Stimulated activated naive B cell treated with anti-CD40 and anti-IgM and Interleukin-4, amounts not matched to agents 10 μg/mL and 1 μg/mL and 100 μg/mL, for 72 hours (primary cell): ENCODE data around the gene RALGAPA2.

Source experiments
- ATAC-seq, 2 donors: fragments of 150-1000 bp; cut with Tn5 transposase; replicated peaks; 2 replicates each; pipeline ENCODE4 v1.10.0; 2021; ENCODE audit warnings: moderate library complexity in 1 of 2
- DNase-seq: peaks from one replicate; pipeline ENCODE4 v3.0.0; 2021
- H3K27ac Mint-ChIP-seq: one replicate; pipeline ENCODE4 v1.8.0; 2022; ENCODE audit warnings: mild to moderate bottlenecking, mixed read lengths
- H3K27me3 Mint-ChIP-seq, 2 donors: one replicate each; pipeline ENCODE4 v1.8.0; 2022; ENCODE audit warnings: mixed read lengths in 2 of 2
- H3K36me3 Mint-ChIP-seq, 2 donors: one replicate each; pipeline ENCODE4 v1.8.0; 2022; ENCODE audit warnings: mixed read lengths in 2 of 2, mild to moderate bottlenecking in 1 of 2
- H3K4me1 Mint-ChIP-seq, 2 donors: one replicate each; pipeline ENCODE4 v1.8.0; 2022; ENCODE audit warnings: mixed read lengths in 2 of 2, mild to moderate bottlenecking in 1 of 2
- H3K4me3 Mint-ChIP-seq, 2 donors: one replicate each; pipeline ENCODE4 v1.8.0; 2022; ENCODE audit warnings: mild to moderate bottlenecking in 2 of 2, mixed read lengths in 2 of 2, moderate library complexity in 1 of 2
- H3K9me3 Mint-ChIP-seq, 2 donors: one replicate each; pipeline ENCODE4 v1.8.0; 2022; ENCODE audit warnings: mixed read lengths in 2 of 2, mild to moderate bottlenecking in 1 of 2

Gene RALGAPA2

DNA sequence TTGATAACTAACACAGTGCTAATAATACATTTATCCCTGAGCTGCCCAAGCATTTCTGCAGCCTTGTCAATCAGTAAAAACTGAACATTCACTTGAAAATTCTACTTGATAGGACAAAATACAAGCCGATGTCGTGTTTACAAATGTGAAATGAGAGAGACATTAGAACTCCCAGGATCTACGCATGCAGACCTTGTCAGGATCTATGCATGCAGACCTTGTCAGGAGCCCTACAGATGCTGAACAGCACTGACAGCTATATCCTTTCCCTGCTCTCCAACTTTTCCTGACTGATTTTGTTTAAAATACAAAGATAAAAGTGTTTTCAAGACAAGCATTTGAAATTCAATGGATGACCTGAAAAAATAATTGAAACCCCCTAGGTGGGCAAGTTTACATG, 315.6 kb downstream of the RALGAPA2 start:
- no peaks in the 10 kb centered on the region for H3K27me3 Mint-ChIP-seq
- no peak overlapping the region for H3K4me3 Mint-ChIP-seq
- H3K36me3 Mint-ChIP-seq = peaks cover 2 to 32% of the 10 kb centered on the region in 2 donors
- no peak for ATAC-seq
- no peaks in the 10 kb centered on the region for H3K9me3 Mint-ChIP-seq
- H3K4me1 Mint-ChIP-seq = peaks cover 0 to 5% of the 10 kb centered on the region in 2 donors
- no peak overlapping the region for H3K27ac Mint-ChIP-seq
- no peak for DNase-seq

DNA sequence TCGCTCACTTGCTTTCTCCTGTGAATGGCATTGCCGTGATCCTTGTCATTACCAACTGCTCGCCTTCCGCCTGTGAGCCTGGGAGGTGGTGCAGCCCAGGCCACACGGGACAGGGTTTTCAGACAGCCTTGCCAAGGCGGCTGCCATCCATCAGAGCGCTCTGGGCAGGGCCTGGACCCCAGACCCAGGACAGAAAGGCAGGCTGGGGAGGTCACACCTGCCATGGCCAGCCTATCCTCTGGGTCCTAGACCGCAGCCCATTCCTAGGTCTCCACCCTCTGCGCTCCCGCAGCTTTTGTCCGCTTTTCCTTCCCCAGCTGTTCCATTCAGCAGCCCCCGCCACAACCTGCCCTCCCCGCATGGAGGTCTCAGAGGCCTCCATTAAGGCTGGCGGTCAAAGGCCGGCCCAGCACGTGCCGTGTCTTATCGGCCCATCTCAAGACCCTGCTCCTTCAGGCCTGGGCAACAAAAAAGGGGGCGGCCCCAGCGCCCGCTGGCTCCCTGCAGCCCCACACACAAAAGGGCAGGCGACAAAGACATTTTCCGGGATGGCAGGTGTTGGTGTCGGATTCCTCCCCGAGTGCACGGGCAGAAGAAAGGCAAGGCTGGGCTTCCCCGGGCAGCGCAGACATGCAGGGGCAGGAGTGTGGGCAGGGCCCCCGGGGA, 316.4 kb downstream of the RALGAPA2 start:
- peaks cover 0 to 5% of the 10 kb centered on the region in 2 donors for H3K4me1 Mint-ChIP-seq
- no peak for ATAC-seq
- H3K27ac Mint-ChIP-seq = no peak overlapping the region
- no peak overlapping the region for H3K4me3 Mint-ChIP-seq
- no peaks in the 10 kb centered on the region for H3K9me3 Mint-ChIP-seq
- no peak for DNase-seq
- H3K27me3 Mint-ChIP-seq = no peaks in the 10 kb centered on the region
- H3K36me3 Mint-ChIP-seq = peaks cover 3 to 32% of the 10 kb centered on the region in 2 donors

DNA sequence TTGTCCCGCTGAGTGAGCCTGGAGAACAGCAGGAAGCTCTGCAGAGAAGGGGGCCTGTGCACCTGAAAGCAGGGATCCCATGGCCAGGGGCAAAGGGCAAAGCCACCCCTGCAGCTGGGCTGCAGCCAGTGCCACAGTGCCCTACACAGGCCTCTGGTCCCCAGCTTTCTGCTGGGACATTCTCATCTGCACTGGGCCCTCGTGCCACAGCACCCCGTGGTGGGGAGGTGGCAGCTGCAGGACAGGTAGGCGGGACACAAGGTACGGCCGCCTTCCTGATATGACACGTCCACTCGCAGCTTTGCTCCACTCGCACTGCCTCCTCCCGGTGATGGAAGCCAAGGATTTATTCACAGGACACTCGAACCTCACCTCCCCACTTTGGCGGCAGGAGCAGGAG, 317.4 kb downstream of the RALGAPA2 start:
- Mint-ChIP-seq H3K27me3 (no peaks in the 10 kb centered on the region), H3K27ac (no peak overlapping the region), H3K9me3 (no peaks in the 10 kb centered on the region), H3K36me3 (peaks cover 3 to 32% of the 10 kb centered on the region in 2 donors), H3K4me1 (peaks cover 0 to 5% of the 10 kb centered on the region in 2 donors), H3K4me3 (no peak overlapping the region)
- DNase-seq (no peak), ATAC-seq (no peak)

DNA sequence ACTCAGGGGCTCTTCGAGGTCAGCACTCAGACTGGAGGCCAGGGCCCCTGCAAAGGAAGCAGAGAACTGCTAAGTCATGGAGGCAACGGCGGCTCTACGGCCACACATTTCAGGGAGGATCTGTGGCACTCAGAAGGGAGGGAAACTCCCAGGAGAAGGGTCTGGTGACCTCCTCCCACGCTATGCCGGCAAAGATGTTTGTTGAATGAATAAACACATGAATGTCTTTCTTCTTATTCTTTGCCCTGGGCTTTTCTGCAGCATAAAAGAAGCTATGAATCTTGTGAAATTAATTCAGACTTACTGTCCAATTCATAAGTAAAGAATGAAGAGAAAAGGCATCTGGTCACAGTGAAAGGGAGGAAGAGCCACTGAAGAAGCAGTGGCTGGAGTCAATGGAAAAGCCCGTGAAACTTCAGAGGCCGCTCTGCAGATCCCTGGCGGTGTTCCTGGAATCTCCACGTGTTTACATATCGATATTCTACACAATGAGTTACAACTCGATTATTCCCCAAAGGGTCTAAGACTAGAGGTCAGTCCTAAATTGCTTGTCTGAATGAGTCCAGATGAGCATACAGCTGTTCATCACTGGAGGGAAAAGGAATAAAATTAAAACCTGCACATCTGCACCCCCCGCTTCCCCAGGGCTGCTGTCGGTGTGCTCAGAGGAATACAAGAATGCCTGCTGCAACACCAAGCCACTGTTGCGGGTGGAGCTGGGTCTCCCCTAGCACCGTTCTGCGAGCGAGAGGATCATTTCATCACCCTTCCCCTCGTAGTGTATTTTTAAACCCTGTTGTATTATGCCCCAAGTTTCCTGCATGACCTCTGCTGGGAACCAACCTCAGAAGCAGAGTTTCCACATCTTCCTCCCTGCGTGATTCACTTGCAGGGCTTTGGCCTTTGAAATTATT, 319.0 kb downstream of the RALGAPA2 start:
- no peak for DNase-seq
- Mint-ChIP-seq H3K9me3 (no peaks in the 10 kb centered on the region), H3K4me3 (no peak overlapping the region)

DNA sequence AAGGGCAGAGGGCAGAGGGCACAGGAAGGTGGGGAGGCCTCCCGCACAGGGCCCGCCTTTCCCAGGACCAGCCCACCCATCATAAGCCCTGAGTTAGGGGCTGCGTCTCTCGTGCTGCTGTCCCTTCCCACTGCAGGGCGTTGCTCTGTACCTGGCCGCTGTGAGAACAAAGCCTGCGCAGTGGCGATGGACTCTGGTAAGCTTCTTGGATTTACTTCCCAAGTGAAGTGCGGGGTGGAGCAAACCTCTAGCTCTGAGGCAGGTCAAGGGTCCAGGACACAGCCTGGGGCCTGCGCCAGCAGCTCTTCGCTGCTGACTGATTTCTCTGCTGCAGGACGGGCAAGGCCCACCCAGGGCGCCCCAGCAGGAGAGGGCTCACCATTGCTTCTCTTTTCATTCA, 320.7 kb downstream of the RALGAPA2 start:
- no peak for DNase-seq
- Mint-ChIP-seq H3K4me3 (no peak overlapping the region), H3K36me3 (peaks cover 5 to 23% of the 10 kb centered on the region in 2 donors), H3K4me1 (peaks cover 0 to 5% of the 10 kb centered on the region in 2 donors), H3K27me3 (no peaks in the 10 kb centered on the region), H3K9me3 (no peaks in the 10 kb centered on the region), H3K27ac (no peak overlapping the region)
- ATAC-seq = no peak

More for the DNA sequence above, 319.0 kb downstream of the RALGAPA2 start:
- Mint-ChIP-seq H3K27ac (peak overlapping the region; percentile 62), H3K36me3 (peaks cover 5 to 26% of the 10 kb centered on the region in 2 donors), H3K4me1 (peaks cover 0 to 5% of the 10 kb centered on the region in 2 donors), H3K27me3 (no peaks in the 10 kb centered on the region)
- no peak for ATAC-seq

DNA sequence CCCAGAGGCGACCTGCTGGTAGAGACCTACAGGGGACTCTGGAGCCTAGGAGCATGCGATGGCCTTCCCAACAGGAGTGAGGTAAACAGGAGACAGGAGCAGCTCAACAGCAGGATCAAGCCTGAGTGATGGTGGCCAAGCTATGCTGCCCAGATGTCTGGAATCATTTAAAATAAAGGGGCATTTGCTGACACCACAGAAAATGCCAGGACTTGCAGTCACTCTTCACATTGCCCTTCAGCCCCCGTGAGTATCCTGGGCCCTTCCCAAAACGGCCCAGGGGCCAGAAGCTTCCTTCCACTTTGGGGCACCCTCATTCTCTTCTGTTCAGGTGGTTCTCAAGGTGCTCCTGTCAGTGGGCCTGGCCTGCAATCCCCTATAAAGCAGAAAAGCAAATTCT, 321.3 kb downstream of the RALGAPA2 start:
- H3K9me3 Mint-ChIP-seq = no peaks in the 10 kb centered on the region

DNA sequence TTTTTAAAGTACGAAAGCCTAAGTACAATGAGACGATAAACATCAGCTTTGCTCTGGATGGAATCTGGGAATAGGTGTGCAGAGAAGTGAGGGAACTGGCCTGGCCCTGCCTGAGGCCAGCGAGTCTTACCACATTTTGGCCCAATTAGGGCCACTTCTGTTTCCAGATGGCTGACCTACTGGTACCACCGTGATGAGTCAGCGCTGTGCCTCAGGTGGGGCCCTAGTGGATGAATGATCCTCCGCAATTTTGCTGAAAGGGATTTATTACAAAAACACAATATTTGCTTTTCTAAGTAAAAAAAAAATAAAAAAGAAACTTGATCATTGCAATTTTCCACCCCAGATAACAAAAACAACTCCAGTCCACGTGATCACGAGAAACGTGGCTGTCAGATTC, 322.1 kb downstream of the RALGAPA2 start:
- H3K36me3 Mint-ChIP-seq = peaks cover 5 to 16% of the 10 kb centered on the region in 2 donors
- DNase-seq (no peak), ATAC-seq (no peak)
- H3K27me3 Mint-ChIP-seq = no peaks in the 10 kb centered on the region
- no peak overlapping the region for H3K4me3 Mint-ChIP-seq
- H3K27ac Mint-ChIP-seq = no peak overlapping the region
- H3K4me1 Mint-ChIP-seq = peaks cover 0 to 5% of the 10 kb centered on the region in 2 donors
- no peaks in the 10 kb centered on the region for H3K9me3 Mint-ChIP-seq

More for the DNA sequence above, 321.3 kb downstream of the RALGAPA2 start:
- Mint-ChIP-seq H3K4me1 (peaks cover 0 to 5% of the 10 kb centered on the region in 2 donors), H3K4me3 (no peak overlapping the region), H3K27ac (peak overlapping the region; percentile 54), H3K36me3 (peaks cover 5 to 20% of the 10 kb centered on the region in 2 donors), H3K27me3 (no peaks in the 10 kb centered on the region)
- DNase-seq (no peak), ATAC-seq (no peak)

DNA sequence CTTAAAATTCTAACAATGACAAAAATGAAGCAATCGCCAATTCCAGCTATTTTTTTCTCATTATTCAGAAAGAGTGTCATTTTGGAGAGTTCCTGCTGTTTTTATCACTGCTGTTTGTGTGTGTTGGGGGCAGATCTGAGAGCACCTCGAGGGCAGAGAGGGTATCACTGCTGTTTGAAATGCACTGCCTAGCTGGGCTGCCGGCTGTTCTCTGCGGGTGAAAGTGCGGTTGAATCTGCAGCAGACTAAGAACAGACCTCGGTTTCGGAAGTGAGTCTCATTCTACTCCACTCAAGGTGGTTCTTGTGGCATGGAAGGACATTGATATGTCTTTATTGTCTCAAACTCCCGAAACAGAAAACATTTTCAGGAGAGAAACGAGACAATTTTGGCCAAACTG, 326.3 kb downstream of the RALGAPA2 start:
- no peak for DNase-seq
- Mint-ChIP-seq H3K36me3 (peaks cover 2 to 3% of the 10 kb centered on the region in 2 donors), H3K9me3 (no peaks in the 10 kb centered on the region), H3K4me3 (no peak overlapping the region), H3K4me1 (no peaks in the 10 kb centered on the region), H3K27ac (no peak overlapping the region), H3K27me3 (peaks cover 7 to 13% of the 10 kb centered on the region in 2 donors)
- no peak for ATAC-seq

DNA sequence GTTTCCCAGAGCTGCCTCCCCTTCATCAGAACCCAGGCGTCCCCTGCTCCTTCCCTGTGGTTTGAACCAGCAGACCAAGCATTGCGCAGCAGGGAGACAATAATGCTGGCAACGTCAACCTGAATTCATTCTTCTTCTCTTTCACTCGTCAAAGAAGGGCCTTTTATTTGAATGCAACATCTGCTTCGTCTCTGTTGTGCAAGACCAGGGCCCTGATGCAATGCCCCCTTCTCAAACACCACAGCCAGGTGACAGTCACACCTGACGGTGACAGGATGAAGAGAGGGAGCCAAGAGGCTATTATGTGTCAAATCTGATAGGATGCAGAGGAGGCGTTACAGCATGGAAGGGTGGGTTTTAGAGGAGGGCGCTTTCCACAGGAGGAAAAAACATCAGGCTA, 336.6 kb downstream of the RALGAPA2 start:
- peaks cover 0 to 1% of the 10 kb centered on the region in 2 donors for H3K36me3 Mint-ChIP-seq
- no peak for DNase-seq
- no peak for ATAC-seq
- H3K4me1 Mint-ChIP-seq = no peaks in the 10 kb centered on the region
- H3K27me3 Mint-ChIP-seq = peaks cover 60 to 68% of the 10 kb centered on the region in 2 donors
- H3K4me3 Mint-ChIP-seq = no peak overlapping the region
- peaks cover 0 to 4% of the 10 kb centered on the region in 2 donors for H3K9me3 Mint-ChIP-seq
- H3K27ac Mint-ChIP-seq = no peak overlapping the region

DNA sequence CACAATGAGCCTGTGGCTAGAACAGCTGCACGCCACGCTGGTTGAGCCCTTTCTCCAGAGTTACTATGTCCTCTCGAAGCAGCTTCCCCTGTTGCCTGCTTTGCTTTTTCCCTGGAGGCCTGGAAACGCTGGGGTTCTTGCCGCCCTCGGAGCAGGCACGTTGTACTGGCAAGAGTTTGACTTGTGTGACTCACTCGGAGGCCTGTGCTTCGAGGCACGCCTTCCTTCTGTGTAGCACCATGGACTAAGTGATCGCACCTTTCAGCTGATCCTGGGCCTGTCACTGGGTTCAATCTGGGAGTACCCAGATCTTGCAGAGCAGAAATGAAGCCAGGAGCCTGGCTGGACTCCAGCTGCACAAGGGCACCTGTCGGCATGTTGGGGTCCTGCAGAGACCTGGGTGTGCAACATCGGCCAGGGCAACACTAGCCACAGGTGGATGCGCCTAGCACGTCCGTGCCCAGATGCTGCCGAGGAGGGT, 339.3 kb downstream of the RALGAPA2 start:
- ATAC-seq (no peak), DNase-seq (no peak)
- no peak overlapping the region for H3K4me3 Mint-ChIP-seq
- no peaks in the 10 kb centered on the region for H3K9me3 Mint-ChIP-seq
- H3K27me3 Mint-ChIP-seq = peaks cover 61 to 62% of the 10 kb centered on the region in 2 donors
- H3K36me3 Mint-ChIP-seq = peaks cover 0 to 3% of the 10 kb centered on the region in 2 donors
- H3K27ac Mint-ChIP-seq = no peak overlapping the region
- peaks cover 6 to 10% of the 10 kb centered on the region in 2 donors for H3K4me1 Mint-ChIP-seq

DNA sequence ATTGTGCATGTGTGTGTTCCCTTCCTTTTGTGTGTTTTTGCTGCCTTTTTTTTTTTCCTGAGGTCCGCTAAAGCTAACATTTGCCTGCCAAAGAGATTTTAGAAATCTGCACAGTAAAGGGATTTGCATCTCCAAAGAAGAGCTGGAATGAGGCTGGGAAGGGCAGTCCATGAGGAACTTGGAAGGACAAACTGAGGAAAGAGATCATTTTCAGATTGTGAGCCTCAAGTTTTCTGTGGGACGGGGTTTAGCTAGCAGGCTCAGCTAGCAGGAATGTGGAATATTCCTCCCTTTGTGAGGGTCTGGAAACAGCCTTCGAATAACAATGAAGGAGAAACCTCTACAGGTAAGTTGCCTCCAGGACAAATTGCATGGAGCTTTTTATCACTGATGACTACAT, 340.8 kb downstream of the RALGAPA2 start:
- no peak overlapping the region for H3K4me3 Mint-ChIP-seq
- peaks cover 2 to 3% of the 10 kb centered on the region in 2 donors for H3K36me3 Mint-ChIP-seq
- no peak for ATAC-seq
- H3K27ac Mint-ChIP-seq = no peak overlapping the region
- H3K27me3 Mint-ChIP-seq = peaks cover 66 to 67% of the 10 kb centered on the region in 2 donors
- H3K4me1 Mint-ChIP-seq = peaks cover 9 to 15% of the 10 kb centered on the region in 2 donors
- DNase-seq = no peak
- no peaks in the 10 kb centered on the region for H3K9me3 Mint-ChIP-seq

DNA sequence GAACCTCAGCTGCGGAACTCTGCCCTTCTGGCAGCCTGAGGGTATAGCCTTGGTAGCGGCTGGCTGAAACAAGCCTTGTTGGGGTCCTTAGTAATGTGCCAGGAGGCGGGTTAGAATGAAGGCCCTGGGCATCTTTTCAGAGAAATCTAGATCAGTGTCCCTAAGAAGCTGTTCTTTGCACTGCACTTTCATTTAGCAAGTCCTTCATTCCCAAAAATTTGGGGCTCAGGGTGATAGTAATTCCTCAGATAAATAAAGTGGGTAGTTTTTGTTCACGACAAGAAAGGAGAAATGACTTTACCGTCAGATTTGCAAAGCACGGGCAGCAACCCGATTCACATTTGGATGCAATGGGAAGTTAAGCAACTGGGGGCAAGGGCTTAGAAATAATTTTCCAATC, 341.4 kb downstream of the RALGAPA2 start:
- Mint-ChIP-seq H3K4me1 (peaks cover 13 to 20% of the 10 kb centered on the region in 2 donors), H3K36me3 (peaks cover 3% of the 10 kb centered on the region in 2 donors), H3K27ac (no peak overlapping the region), H3K9me3 (no peaks in the 10 kb centered on the region), H3K27me3 (peaks cover 69 to 70% of the 10 kb centered on the region in 2 donors), H3K4me3 (no peak overlapping the region)
- ATAC-seq (no peak), DNase-seq (no peak)

DNA sequence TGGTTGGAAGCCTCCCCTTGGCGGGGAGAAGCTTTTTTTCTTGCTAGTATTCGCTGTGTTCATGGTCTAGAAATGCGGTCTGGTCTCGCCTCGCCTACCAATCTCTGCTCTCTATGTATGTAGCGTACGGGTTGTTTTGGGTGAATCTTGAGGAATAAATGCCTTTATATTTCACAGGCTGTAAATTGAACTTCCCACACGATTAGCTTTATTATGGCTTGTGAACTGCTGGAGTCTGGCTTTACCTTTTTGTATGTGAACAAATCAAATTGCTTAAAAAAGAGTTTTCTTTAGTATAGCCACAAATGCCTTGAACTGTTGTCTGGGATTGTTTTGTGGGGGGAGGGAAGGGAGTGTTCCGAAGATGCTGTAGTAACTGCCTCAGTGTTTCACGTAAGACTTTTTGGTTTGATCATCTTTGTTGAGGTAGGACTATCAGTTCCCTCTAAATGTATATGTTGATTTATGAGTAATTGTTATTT, 342.3 kb downstream of the RALGAPA2 start:
- DNase-seq (no peak), ATAC-seq (no peak)
- Mint-ChIP-seq H3K27ac (peak overlapping the region; percentile 85), H3K27me3 (peaks cover 68 to 69% of the 10 kb centered on the region in 2 donors), H3K4me1 (peaks cover 17 to 20% of the 10 kb centered on the region in 2 donors), H3K9me3 (no peaks in the 10 kb centered on the region), H3K4me3 (peak overlapping the region; percentile 74 to 76), H3K36me3 (peaks cover 3% of the 10 kb centered on the region in 2 donors)
